ENCODE data around the gene MRFAP1.

Gene MRFAP1

GRCh38 chr4:6674500-6675149 lies 34.1 kb downstream of the MRFAP1 start:
- Mint-ChIP-seq H3K36me3 (ENCODE audit: low read depth) (peaks cover 48% of the 10 kb centered on the region), H3K27me3 (ENCODE audit: low read depth) (no peaks in the 10 kb centered on the region), H3K9me3 (no peaks in the 10 kb centered on the region), H3K27ac (peak overlapping the region; percentile 92), H3K4me1 (ENCODE audit: low read depth) (peaks cover 46% of the 10 kb centered on the region), H3K4me3 (peak overlapping the region; percentile 93)
- DNase-seq (ENCODE audit: low spot score), result peak; percentile 64

DNA sequence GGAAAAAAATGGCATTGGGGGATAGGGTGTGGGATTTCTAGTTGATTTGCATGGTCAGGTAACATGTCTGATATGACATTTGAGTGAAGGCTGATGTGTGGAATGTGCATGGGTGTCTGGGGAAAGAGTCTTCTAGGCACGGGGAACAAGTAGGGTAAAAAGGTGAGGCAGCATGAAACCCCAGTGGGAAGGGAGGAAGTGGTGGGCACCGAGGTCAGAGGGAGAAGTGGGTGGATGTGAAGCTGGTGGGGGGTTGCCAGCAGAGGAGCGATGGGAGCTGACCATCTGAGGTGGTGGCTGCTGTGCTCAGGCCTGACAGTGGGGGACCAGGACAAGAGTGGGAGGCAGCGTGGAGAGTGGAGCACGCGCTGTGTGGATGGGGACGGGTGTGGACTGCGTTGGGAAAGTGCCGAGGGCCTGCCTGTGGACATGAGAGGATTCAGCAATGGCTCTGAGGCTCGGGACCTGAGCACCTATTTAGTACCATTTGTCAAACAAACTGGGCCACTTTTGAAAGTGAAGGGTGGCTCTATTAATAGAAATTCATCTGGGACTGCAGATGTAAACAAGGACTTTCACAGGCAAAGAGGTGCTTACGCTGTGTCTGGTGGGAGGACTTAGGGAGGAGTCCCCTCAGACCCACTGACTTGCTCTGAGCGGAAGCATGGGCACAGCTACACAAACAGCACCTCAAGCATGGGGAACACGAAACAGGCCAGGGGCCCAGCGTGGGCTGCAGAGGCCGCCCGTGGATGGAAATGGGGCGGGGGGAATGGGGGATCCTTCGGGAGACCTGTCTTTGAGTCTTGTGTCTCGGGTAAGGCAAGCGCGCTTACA lies 36.5 kb downstream of the MRFAP1 start:
- DNase-seq (ENCODE audit: low spot score), result no peak
- peaks cover 52% of the 10 kb centered on the region for H3K4me1 Mint-ChIP-seq (ENCODE audit: low read depth)
- H3K27ac Mint-ChIP-seq, result peak overlapping the region; percentile 61
- H3K36me3 Mint-ChIP-seq (ENCODE audit: low read depth), result peaks cover 67% of the 10 kb centered on the region
- no peaks in the 10 kb centered on the region for H3K27me3 Mint-ChIP-seq (ENCODE audit: low read depth)
- H3K9me3 Mint-ChIP-seq, result no peaks in the 10 kb centered on the region
- peak overlapping the region; percentile 93 for H3K4me3 Mint-ChIP-seq

DNA sequence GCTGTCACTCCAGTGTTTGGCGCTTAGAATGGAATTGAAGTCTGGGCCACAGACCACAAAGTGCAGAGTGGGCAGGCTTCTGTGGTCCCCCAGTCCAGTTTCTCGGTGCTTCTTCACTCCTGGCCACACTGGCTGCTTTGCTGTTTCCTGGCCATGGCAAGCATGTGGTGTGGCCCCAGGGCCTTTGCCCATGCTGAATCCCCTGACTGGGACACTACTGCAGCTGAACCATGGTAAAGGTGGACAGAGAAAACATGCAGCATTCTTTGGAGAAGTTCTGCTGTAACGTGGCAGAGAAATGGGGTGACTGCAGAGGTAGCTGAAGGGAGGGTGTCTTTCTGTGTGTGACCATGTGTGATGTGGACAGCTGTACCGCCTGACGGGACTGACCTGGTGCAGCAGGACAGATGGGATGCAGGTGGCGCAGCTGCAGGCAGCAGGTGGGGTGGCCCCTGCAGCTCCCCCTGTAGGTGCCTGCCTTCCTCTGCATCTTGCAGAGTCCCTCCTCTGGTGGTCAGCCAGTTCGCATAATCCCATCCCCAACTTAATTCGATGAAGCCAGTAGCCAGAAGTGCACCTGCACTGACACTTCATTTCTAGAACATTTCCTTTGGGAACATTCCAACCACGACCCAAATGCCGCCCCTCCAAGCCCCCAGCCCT lies 40.0 kb downstream of the MRFAP1 start:
- no peak for DNase-seq (ENCODE audit: low spot score)
- H3K4me3 Mint-ChIP-seq, result no peak overlapping the region
- H3K9me3 Mint-ChIP-seq, result no peaks in the 10 kb centered on the region
- H3K27ac Mint-ChIP-seq, result peak overlapping the region; percentile 45
- H3K4me1 Mint-ChIP-seq (ENCODE audit: low read depth), result peaks cover 35% of the 10 kb centered on the region
- peaks cover 62% of the 10 kb centered on the region for H3K36me3 Mint-ChIP-seq (ENCODE audit: low read depth)
- no peaks in the 10 kb centered on the region for H3K27me3 Mint-ChIP-seq (ENCODE audit: low read depth)

DNA sequence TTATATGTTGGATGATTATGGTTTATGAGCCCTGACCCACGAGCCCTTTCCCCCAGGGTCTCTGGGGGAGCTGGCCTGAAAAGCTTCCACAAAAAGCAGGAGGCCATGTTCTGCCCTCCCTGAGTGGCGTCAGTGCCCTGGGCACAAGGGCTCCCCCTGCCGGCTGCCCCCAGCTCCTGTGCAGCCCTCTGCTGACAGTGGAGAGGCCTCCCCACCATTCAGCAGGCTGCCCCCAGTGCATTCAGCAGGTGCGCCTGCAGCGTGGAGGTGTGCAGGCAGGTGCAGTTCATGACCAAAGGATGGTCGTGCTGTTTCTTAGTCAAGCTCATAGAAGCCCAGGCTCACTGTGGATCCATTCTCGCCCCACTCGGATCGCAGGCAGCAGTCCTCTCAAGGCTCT lies 40.7 kb downstream of the MRFAP1 start:
- H3K27ac Mint-ChIP-seq, result peak overlapping the region; percentile 45
- DNase-seq (ENCODE audit: low spot score), result no peak
- no peak overlapping the region for H3K4me3 Mint-ChIP-seq
- H3K27me3 Mint-ChIP-seq (ENCODE audit: low read depth), result no peaks in the 10 kb centered on the region
- no peaks in the 10 kb centered on the region for H3K9me3 Mint-ChIP-seq
- H3K4me1 Mint-ChIP-seq (ENCODE audit: low read depth), result peaks cover 31% of the 10 kb centered on the region
- peaks cover 59% of the 10 kb centered on the region for H3K36me3 Mint-ChIP-seq (ENCODE audit: low read depth)

- H3K27me3 Mint-ChIP-seq (ENCODE audit: low read depth), result no peaks in the 10 kb centered on the region
- DNase-seq (ENCODE audit: low spot score), result no peak
- no peak overlapping the region for H3K27ac Mint-ChIP-seq
- H3K36me3 Mint-ChIP-seq (ENCODE audit: low read depth), result peaks cover 58% of the 10 kb centered on the region
- H3K4me1 Mint-ChIP-seq (ENCODE audit: low read depth), result peaks cover 29% of the 10 kb centered on the region
- H3K9me3 Mint-ChIP-seq, result no peaks in the 10 kb centered on the region
- no peak overlapping the region for H3K4me3 Mint-ChIP-seq
Observed at GRCh38 chr4:6682862-6683590, 42.5 kb downstream of the MRFAP1 start.

DNA sequence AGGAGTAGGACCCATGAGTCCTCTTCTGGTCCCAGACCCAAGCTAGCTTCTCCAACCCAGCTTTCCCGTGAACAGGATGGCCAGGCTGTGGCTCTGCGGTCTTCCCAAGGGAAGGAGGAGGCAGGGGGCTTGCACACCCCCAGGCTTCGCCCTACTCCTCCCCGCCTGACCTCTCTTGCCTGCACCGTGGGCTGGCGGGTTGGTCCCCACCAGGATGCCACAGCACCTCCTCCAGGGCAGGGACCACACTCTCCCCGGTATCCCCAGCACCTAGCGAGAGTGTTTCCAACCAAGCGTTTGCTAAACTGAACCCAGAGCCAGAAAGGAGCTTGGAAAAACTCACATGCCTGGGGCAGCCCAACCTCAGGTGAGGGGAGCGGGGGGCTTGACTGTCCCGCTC lies 44.2 kb downstream of the MRFAP1 start:
- Mint-ChIP-seq H3K36me3 (ENCODE audit: low read depth) (peaks cover 54% of the 10 kb centered on the region), H3K4me1 (ENCODE audit: low read depth) (peaks cover 36% of the 10 kb centered on the region), H3K9me3 (no peaks in the 10 kb centered on the region), H3K27ac (no peak overlapping the region), H3K4me3 (no peak overlapping the region), H3K27me3 (ENCODE audit: low read depth) (no peaks in the 10 kb centered on the region)
- DNase-seq (ENCODE audit: low spot score), result no peak

DNA sequence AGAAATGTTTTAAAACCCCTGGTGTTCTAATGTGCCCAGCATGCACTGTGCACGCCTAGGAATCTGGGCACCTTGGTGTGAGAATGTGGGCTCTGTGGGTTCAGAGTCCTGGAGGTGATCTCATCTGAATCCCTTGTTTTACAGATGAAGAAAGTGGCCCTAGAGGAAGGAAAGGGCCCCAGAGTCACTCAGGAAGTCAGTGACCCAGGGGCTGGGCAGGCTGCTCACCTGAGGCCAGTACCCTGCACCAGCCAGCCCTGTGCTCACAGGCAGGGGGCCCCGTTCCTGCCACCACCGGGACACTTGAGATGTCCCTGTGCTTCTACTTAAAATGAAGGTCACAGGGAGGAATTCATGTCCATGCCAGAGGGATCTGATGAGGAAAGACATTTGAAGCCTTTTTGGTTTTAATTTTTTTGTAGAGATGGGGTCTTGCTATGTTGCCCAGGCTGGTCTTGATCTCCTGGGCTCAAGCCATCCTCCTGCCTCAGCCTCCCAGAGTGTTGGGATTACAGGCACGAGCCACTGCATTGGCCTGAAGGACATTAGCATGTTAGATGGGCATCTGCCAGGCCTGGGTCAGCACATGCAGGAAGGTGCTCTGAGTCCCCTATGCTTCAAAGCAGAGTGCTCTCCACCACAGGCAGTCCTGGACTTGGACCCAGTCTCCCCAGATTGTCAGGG lies 45.8 kb downstream of the MRFAP1 start:
- Mint-ChIP-seq H3K9me3 (no peaks in the 10 kb centered on the region), H3K4me3 (no peak overlapping the region), H3K27ac (no peak overlapping the region), H3K36me3 (ENCODE audit: low read depth) (peaks cover 48% of the 10 kb centered on the region), H3K4me1 (ENCODE audit: low read depth) (peaks cover 47% of the 10 kb centered on the region), H3K27me3 (ENCODE audit: low read depth) (no peaks in the 10 kb centered on the region)
- DNase-seq (ENCODE audit: low spot score), result no peak

DNA sequence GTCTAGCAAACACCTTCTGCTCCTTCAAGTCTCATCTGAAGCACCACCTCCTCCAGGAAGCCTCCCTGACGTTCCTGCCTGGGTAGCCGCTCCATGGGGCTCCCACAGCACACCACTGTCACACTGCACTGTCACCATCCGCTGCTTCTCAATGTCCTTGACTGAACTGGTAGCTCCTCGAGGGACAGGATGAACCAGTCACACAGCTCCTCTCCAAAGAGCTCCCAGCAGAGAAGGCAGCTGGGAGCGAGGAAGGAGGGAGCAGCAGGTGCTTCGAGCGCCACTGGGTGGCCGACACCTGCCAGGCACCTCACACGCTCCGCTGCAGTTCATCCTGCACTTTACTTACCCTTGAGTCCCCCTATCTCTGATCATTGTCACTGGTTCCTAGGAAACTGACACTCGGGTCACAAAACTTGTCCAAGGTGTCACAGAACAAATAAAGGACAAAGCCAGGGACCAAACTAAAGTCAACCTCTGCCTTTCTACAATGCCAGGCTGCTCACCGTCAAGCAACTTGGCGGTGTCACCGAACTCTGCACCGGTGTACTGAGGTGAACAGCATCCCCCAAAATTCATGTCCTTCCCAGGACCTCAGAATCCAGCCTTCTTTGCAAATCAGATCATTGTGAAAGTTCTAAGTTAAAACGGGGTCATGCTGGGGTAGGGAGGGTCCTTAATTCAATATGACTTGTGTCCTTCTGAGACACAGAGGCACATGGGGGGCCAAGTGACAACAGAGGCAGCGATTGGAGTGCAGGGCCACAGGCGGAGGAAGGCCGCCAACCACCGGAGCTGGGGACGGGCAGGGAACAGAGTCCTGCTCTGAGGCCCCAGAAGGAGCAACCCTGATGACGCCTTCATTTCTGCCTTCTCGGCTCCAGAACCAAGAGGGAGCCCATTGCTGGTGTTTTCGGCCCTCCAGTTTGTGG lies 47.7 kb downstream of the MRFAP1 start:
- Mint-ChIP-seq H3K27ac (peak overlapping the region; percentile 94), H3K4me1 (ENCODE audit: low read depth) (peaks cover 58% of the 10 kb centered on the region)

GRCh38 chr4:6688879-6689505 lies 48.5 kb downstream of the MRFAP1 start:
- Mint-ChIP-seq H3K27me3 (ENCODE audit: low read depth) (no peaks in the 10 kb centered on the region), H3K9me3 (no peaks in the 10 kb centered on the region), H3K36me3 (ENCODE audit: low read depth) (peaks cover 42% of the 10 kb centered on the region), H3K4me1 (ENCODE audit: low read depth) (peaks cover 66% of the 10 kb centered on the region), H3K4me3 (peak overlapping the region; percentile 91), H3K27ac (peak overlapping the region; percentile 94)
- DNase-seq (ENCODE audit: low spot score), result peak; percentile 83

More for the DNA sequence above, 47.7 kb downstream of the MRFAP1 start:
- Mint-ChIP-seq H3K4me3 (peak overlapping the region; percentile 91), H3K36me3 (ENCODE audit: low read depth) (peaks cover 42% of the 10 kb centered on the region), H3K27me3 (ENCODE audit: low read depth) (no peaks in the 10 kb centered on the region), H3K9me3 (no peaks in the 10 kb centered on the region)
- no peak for DNase-seq (ENCODE audit: low spot score)

DNA sequence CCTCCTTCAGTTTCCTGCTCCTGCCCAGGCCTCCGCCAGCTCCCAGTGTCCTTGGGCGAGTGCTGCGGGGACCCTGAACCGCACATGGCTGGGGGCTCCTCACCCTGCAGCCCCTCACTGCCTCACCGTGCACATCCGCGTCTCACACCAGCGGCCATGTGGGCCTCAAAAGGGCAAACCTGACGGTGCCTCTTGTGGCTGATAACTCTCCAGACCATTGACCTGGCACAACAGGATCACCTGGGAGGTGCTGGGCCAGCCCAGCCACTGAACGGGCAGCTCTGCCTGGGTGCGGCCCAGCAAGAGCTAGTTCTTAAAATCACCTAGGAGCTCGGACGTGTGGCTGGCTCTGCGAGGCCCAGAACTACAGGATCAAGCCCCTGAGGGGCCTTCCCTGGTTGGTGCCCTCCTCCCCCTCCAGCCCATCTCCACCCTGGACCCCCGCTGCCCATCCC lies 49.0 kb downstream of the MRFAP1 start:
- peak overlapping the region; percentile 91 for H3K4me3 Mint-ChIP-seq
- H3K36me3 Mint-ChIP-seq (ENCODE audit: low read depth), result peaks cover 42% of the 10 kb centered on the region
- H3K4me1 Mint-ChIP-seq (ENCODE audit: low read depth), result peaks cover 69% of the 10 kb centered on the region
- no peak for DNase-seq (ENCODE audit: low spot score)
- no peaks in the 10 kb centered on the region for H3K9me3 Mint-ChIP-seq
- no peaks in the 10 kb centered on the region for H3K27me3 Mint-ChIP-seq (ENCODE audit: low read depth)
- H3K27ac Mint-ChIP-seq, result peak overlapping the region; percentile 94

Data from T-helper 2 cell treated with Interferon-gamma antibody and Interleukin-4, amounts not matched to agents 5 μg/mL and 100 μg/mL, for 36 hours (primary cell).